Endodermal cell (in vitro differentiated cells): ENCODE results near the gene LST1. TPM values are rescaled to one million over a fixed set of nuclear protein-coding genes. Genes with fewer than 3 reads are reported as not detected.

Experiments
- DNase-seq: peaks from one replicate; pipeline ENCODE4 v3.0.0-alpha.2; 2017
- H3K27ac ChIP-seq: 2 replicates; pipeline ENCODE4 v1.5.1; 2013; ENCODE audit warnings: mild to moderate bottlenecking, low read depth, low read length, moderate library complexity
- H3K27me3 ChIP-seq: 2 replicates; pipeline ENCODE4 v1.6.1; 2013; ENCODE audit warnings: mild to moderate bottlenecking, low read length, moderate library complexity; ENCODE audit not compliant: insufficient read depth, control insufficient read depth, poor library complexity, severe bottlenecking
- H3K36me3 ChIP-seq: 2 replicates; pipeline ENCODE4 v1.7.0; 2013; ENCODE audit warnings: mild to moderate bottlenecking, low read length, moderate library complexity; ENCODE audit not compliant: control insufficient read depth, insufficient read depth
- H3K4me1 ChIP-seq: one replicate; pipeline ENCODE4 v1.7.0; 2013; ENCODE audit warnings: low read length; ENCODE audit not compliant: control insufficient read depth, insufficient read depth
- H3K4me3 ChIP-seq: 2 replicates; pipeline ENCODE4 v1.5.1; 2013; ENCODE audit warnings: mild to moderate bottlenecking, low read length, moderate library complexity
- H3K9ac ChIP-seq: 2 replicates; pipeline ENCODE4 v1.6.1; 2013; ENCODE audit warnings: mild to moderate bottlenecking, low read length, moderate library complexity; ENCODE audit not compliant: poor library complexity, severe bottlenecking; ENCODE audit errors: extremely low read depth
- H3K9me3 ChIP-seq: 2 replicates; pipeline ENCODE4 v1.6.1; 2013; ENCODE audit warnings: mild to moderate bottlenecking, low read length, moderate library complexity; ENCODE audit not compliant: control insufficient read depth
- H3K27ac Mint-ChIP-seq: 2 replicates; pipeline ENCODE4 v1.8.0; 2020; ENCODE audit warnings: mixed read lengths
- H3K27me3 Mint-ChIP-seq: 2 replicates; pipeline ENCODE4 v1.8.0; 2021; ENCODE audit warnings: mild to moderate bottlenecking, mixed read lengths; ENCODE audit not compliant: insufficient read depth
- H3K36me3 Mint-ChIP-seq: 2 replicates; pipeline ENCODE4 v1.8.0; 2020; ENCODE audit warnings: low read depth, mixed read lengths
- H3K4me1 Mint-ChIP-seq: 2 replicates; pipeline ENCODE4 v1.8.0; 2020; ENCODE audit warnings: mixed read lengths
- H3K4me3 Mint-ChIP-seq: 2 replicates; pipeline ENCODE4 v1.8.0; 2020; ENCODE audit warnings: mild to moderate bottlenecking, moderate library complexity, mixed read lengths
- H3K9me3 Mint-ChIP-seq: 2 replicates; pipeline ENCODE4 v1.8.0; 2020; ENCODE audit warnings: mild to moderate bottlenecking, mixed read lengths
- CTCF ChIP-seq: fragments of 200-600 bp; sonication (generic); conservative IDR thresholded peaks from 2 replicates; pipeline ENCODE4 v1.5.0; 2021; ENCODE audit warnings: antibody characterized with exemption, mild to moderate bottlenecking
- WGBS, 2 experiments: methylation state at CpG; one replicate each; pipeline versions ENCODE4 v1.1.5 to v1.1.7; 2013; ENCODE audit warnings: missing lambda C conversion rate in 2 of 2, mixed read lengths in 1 of 2; ENCODE audit not compliant: insufficient coverage in 1 of 2, insufficient read length in 1 of 2; 5-methylcytosine and 5-hydroxymethylcytosine counted together
- total RNA-seq, 2 donors: library from RNA; stranded (reverse); fragmentation: NEBNext Ultra II Directional in 1 of 2; extraction: Animal tissue kit (Norgen Biotek cat#: 25700) in 1 of 2; gene quantifications; 2 replicates in 1 of 2; 3 replicates in 1 of 2; pipeline ENCODE4 v1.2.1, GENCODE V29; 2021

The LST1 gene
- total RNA-seq, 2 donors from 2014 or later: not detected

- Mint-ChIP-seq H3K27me3 (peaks cover 49% of the 10 kb centered on the region), H3K27ac (no peak overlapping the region), H3K36me3 (no peaks in the 10 kb centered on the region), H3K4me1 (peaks cover 17% of the 10 kb centered on the region), H3K9me3 (no peaks in the 10 kb centered on the region), H3K4me3 (peak overlapping the region; percentile 98)
- DNase-seq: no peak
- H3K4me3 ChIP-seq: peak overlapping the region; percentile 94
- no peaks in the 10 kb centered on the region for H3K36me3 ChIP-seq
- H3K9ac ChIP-seq: no peak overlapping the region
- H3K9me3 ChIP-seq: no peaks in the 10 kb centered on the region
- peaks cover 5% of the 10 kb centered on the region for H3K27me3 ChIP-seq
- H3K27ac ChIP-seq: no peak overlapping the region
- H3K4me1 ChIP-seq: no peaks in the 10 kb centered on the region
- no peak for TF ChIP-seq CTCF
- WGBS, 2 experiments: 70 to 74% methylated on average over 11 of the region's 11 CpGs
Measured at GRCh38 chr6:31580438-31580740, 5.7 kb upstream of the LST1 start.

DNA sequence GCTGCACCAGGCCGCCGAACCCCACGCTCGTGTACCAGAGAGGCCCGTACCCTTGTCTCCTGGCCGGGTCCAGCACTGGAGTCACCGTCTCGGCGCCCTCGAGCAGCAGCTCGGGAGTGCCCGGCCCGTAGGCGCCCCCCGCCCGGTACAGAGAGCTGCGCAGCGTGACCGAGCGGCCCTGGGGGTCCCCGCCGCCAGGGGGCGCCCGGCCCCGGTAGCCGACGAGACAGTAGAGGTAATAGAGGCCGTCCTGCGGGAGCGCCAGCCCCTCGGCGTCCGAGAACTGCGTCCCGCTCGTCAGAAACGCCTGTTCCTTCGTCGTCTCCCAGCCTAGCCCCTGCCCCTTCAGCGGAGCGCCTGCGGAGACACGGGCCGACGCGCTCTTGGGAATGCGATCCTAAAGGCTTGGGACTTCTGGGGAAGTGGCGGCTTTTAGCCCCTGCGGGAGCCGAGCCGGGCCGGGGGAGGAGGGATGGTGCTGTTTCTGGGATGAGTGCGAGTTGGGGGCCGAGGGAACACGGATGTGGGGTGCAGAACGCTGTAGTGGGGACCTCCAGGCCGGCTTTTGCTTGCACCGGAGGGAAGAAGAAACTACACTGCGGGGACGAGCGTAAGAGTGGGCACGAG, 5.2 kb upstream of the LST1 start:
- TF ChIP-seq CTCF: peak; percentile 99
- Mint-ChIP-seq H3K27me3 (peaks cover 44% of the 10 kb centered on the region), H3K27ac (peak overlapping the region; percentile 95), H3K4me3 (peak overlapping the region; percentile 98), H3K36me3 (no peaks in the 10 kb centered on the region), H3K9me3 (no peaks in the 10 kb centered on the region), H3K4me1 (peaks cover 17% of the 10 kb centered on the region)
- Histone ChIP-seq H3K27me3 (peaks cover 5% of the 10 kb centered on the region), H3K4me3 (peak overlapping the region; percentile 94), H3K36me3 (no peaks in the 10 kb centered on the region), H3K4me1 (no peaks in the 10 kb centered on the region), H3K9ac (peak overlapping the region; percentile 69), H3K9me3 (no peaks in the 10 kb centered on the region), H3K27ac (no peak overlapping the region)
- peak; percentile 95 for DNase-seq
- 2% methylated on average over 31 to 62 of the region's 62 CpGs for WGBS, 2 experiments

DNA sequence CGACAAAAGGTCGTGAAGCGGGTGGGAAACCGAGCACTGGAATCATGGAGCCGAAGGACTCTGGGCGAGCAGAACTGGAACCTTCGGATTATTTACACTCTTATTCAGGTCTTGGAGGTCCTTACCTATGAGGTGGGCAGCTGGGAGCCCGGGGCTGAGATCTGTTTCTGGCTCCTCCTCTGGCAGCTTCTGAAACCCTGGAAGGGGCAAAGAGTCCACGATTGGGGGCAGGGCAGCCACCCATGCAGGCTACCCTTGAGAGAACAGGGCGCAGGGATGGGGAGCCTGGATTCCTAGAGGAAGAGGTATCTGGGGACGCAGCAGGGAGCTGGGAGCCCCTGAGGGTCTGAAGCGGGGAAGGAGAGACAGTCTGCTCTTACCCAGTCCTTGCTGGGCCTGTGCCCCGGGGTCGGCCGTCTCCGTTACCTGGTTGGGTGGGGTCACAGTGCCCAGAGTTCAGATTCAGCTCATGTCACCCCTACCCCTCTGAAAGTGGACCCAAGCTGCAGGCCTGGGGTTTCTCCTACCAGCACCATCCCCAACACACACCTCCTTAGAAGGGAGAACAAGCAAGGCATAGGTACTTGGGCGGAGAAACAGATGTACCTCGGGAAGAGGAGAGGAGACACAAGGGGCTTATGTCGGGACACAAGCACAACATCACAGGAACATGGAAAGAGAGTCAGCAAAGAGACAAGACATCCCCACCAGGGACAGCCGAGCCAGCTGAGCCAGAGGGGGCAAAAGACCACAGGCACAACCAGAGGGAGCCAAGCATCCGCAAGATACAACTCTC, 4.4 kb upstream of the LST1 start:
- H3K4me1 Mint-ChIP-seq: peaks cover 17% of the 10 kb centered on the region
- peak overlapping the region; percentile 94 for H3K4me3 ChIP-seq
- peak overlapping the region; percentile 98 for H3K4me3 Mint-ChIP-seq
- peaks cover 5% of the 10 kb centered on the region for H3K27me3 ChIP-seq
- H3K36me3 ChIP-seq: no peaks in the 10 kb centered on the region
- WGBS, 2 experiments: 41% methylated on average over 12 to 21 of the region's 21 CpGs
- H3K36me3 Mint-ChIP-seq: no peaks in the 10 kb centered on the region
- no peaks in the 10 kb centered on the region for H3K9me3 ChIP-seq
- H3K9ac ChIP-seq: peak overlapping the region; percentile 69
- no peaks in the 10 kb centered on the region for H3K9me3 Mint-ChIP-seq
- H3K4me1 ChIP-seq: no peaks in the 10 kb centered on the region
- TF ChIP-seq CTCF: no peak
- no peak overlapping the region for H3K27ac ChIP-seq
- H3K27ac Mint-ChIP-seq: peak overlapping the region; percentile 95
- peak; percentile 67 for DNase-seq
- H3K27me3 Mint-ChIP-seq: peaks cover 36% of the 10 kb centered on the region
